ENCODE results near the gene CCNK. TPM values are rescaled to one million over a fixed set of nuclear protein-coding genes. Genes with fewer than 3 reads are reported as not detected.
A peak's percentile ranks its signal among the peaks of the same experiment; 100 is the strongest.

Gene CCNK
- total and polyA plus RNA-seq, 5 donors from 2014 or later, result 8.8 to 139 (median 22.3) TPM

DNA sequence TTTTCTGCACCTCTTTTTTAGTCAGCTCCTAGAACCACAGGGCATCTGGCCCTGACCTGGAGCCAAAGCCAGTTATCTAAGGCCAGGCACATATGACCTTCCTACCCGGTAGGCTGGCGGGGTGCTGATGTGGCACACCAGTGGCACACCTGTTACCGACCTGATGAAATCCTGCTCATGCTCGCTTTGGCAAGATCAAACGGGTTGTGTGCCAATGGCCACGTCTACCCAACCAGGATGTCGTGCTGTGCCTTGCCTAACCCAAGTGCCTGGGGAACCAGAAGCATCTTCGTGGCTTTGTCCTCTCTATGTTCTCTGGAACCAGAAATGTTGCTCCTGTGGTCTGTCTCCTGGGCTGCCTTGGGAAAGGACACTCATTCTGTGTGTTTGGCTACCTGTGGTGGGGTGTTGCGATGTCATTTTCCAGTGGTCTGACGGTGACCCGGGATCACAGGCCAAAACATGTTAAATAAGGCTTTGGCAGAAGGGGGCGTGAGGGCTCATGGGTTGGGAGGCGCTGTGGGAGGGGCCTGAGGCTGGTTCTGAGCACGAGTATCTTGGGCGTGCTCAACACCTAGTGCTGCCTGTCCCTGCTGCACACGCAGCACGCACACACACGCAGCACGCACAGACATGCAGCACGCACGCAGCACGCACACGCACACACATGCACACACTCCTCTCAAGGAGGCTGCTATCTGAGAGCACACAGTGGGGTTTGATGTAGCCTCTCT lies 27.9 kb downstream of the CCNK start:
- no peaks in the 10 kb centered on the region for H3K9me3 Mint-ChIP-seq
- DNase-seq (no peak), ATAC-seq (ENCODE audit: low read depth in 2 of 2) (no peak)
- H3K27ac Mint-ChIP-seq, result peak overlapping the region in 2 of 3 donors; percentile 41 to 59
- H3K27me3 Mint-ChIP-seq, result no peaks in the 10 kb centered on the region
- Histone ChIP-seq H3K9me3 (ENCODE audit: control insufficient read depth in 2 of 2, low read length in 2 of 2) (no peaks in the 10 kb centered on the region), H3K36me3 (ENCODE audit: control insufficient read depth, insufficient read depth, low read length) (peaks cover 67% of the 10 kb centered on the region), H3K27me3 (ENCODE audit: control insufficient read depth, insufficient read depth, low read length) (no peaks in the 10 kb centered on the region), H3K4me3 (ENCODE audit: low read depth, low read length) (no peak overlapping the region), H3K27ac (ENCODE audit: insufficient read depth, low read length, poor library complexity, severe bottlenecking) (no peak overlapping the region), H3K4me1 (ENCODE audit: control insufficient read depth, insufficient read depth, low read length, poor library complexity, severe bottlenecking) (no peaks in the 10 kb centered on the region)
- no peak overlapping the region for H3K4me3 Mint-ChIP-seq
- peaks cover 46% of the 10 kb centered on the region for H3K36me3 Mint-ChIP-seq
- peaks cover 0 to 2% (median 0%) of the 10 kb centered on the region in 4 donors for H3K4me1 Mint-ChIP-seq

DNA sequence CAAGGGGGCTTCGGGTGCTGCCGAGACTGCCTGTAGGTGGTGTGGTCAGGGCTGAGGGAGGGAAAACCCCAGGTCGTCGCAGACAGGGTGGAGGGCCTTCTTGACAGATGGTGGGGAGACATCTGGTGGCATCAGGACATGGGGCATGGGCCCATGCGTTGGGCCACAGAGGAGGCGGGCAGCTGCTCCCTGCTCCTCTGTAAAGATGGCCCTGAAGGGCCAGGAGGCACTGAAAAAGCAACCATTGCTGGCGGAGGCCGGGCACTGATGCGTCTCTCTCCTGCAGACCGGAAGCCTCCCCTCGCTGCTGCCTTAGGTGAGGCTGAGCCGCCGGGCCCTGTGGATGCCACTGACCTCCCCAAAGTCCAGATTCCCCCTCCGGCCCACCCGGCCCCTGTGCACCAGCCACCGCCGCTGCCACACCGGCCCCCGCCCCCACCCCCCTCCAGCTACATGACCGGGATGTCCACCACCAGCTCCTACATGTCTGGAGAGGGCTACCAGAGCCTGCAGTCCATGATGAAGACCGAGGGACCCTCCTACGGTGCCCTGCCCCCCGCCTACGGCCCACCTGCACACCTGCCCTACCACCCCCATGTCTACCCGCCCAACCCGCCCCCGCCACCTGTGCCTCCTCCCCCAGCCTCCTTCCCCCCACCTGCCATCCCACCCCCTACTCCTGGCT lies 28.8 kb downstream of the CCNK start:
- peaks cover 37% of the 10 kb centered on the region for H3K36me3 Mint-ChIP-seq
- Histone ChIP-seq H3K36me3 (ENCODE audit: control insufficient read depth, insufficient read depth, low read length) (peaks cover 58% of the 10 kb centered on the region), H3K4me1 (ENCODE audit: control insufficient read depth, insufficient read depth, low read length, poor library complexity, severe bottlenecking) (no peaks in the 10 kb centered on the region), H3K4me3 (ENCODE audit: low read depth, low read length) (no peak overlapping the region), H3K27ac (ENCODE audit: insufficient read depth, low read length, poor library complexity, severe bottlenecking) (no peak overlapping the region), H3K27me3 (ENCODE audit: control insufficient read depth, insufficient read depth, low read length) (no peaks in the 10 kb centered on the region), H3K9me3 (ENCODE audit: control insufficient read depth in 2 of 2, low read length in 2 of 2) (no peaks in the 10 kb centered on the region)
- H3K4me1 Mint-ChIP-seq, result peaks cover 0 to 2% (median 0%) of the 10 kb centered on the region in 4 donors
- no peaks in the 10 kb centered on the region for H3K9me3 Mint-ChIP-seq
- H3K27ac Mint-ChIP-seq, result no peak overlapping the region
- ATAC-seq (ENCODE audit: low read depth in 2 of 2), result no peak
- no peaks in the 10 kb centered on the region for H3K27me3 Mint-ChIP-seq
- H3K4me3 Mint-ChIP-seq, result no peak overlapping the region
- no peak for DNase-seq

DNA sequence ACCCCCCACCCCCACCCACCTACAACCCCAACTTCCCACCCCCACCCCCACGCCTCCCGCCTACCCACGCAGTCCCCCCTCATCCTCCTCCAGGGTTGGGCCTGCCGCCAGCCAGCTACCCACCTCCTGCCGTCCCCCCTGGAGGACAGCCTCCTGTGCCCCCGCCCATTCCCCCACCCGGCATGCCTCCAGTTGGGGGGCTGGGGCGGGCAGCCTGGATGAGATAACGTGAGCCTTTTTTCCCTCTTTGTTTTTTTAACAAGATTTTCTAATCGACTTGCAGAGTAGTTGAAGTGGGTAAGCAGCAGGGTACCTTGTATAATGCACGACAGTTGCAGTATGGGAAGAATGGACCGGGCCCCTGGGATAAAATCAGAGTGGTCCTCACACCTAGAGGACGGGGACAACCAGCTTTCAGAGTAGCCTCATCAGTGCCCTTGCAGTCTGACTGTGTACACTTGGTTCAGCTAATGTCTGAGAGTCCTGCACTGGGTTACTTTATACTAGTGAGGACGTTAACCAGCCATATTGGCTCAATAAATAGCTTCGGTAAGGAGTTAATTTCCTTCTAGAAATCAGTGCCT lies 29.4 kb downstream of the CCNK start:
- Histone ChIP-seq H3K4me3 (ENCODE audit: low read depth, low read length) (no peak overlapping the region), H3K27me3 (ENCODE audit: control insufficient read depth, insufficient read depth, low read length) (no peaks in the 10 kb centered on the region), H3K4me1 (ENCODE audit: control insufficient read depth, insufficient read depth, low read length, poor library complexity, severe bottlenecking) (no peaks in the 10 kb centered on the region), H3K36me3 (ENCODE audit: control insufficient read depth, insufficient read depth, low read length) (peaks cover 51% of the 10 kb centered on the region), H3K9me3 (ENCODE audit: control insufficient read depth in 2 of 2, low read length in 2 of 2) (no peaks in the 10 kb centered on the region), H3K27ac (ENCODE audit: insufficient read depth, low read length, poor library complexity, severe bottlenecking) (no peak overlapping the region)
- no peaks in the 10 kb centered on the region for H3K27me3 Mint-ChIP-seq
- ATAC-seq (ENCODE audit: low read depth in 2 of 2) (no peak), DNase-seq (no peak)
- no peak overlapping the region for H3K4me3 Mint-ChIP-seq
- no peaks in the 10 kb centered on the region for H3K9me3 Mint-ChIP-seq
- H3K4me1 Mint-ChIP-seq, result peaks cover 0 to 2% (median 0%) of the 10 kb centered on the region in 4 donors
- H3K27ac Mint-ChIP-seq, result no peak overlapping the region
- peaks cover 31% of the 10 kb centered on the region for H3K36me3 Mint-ChIP-seq

DNA sequence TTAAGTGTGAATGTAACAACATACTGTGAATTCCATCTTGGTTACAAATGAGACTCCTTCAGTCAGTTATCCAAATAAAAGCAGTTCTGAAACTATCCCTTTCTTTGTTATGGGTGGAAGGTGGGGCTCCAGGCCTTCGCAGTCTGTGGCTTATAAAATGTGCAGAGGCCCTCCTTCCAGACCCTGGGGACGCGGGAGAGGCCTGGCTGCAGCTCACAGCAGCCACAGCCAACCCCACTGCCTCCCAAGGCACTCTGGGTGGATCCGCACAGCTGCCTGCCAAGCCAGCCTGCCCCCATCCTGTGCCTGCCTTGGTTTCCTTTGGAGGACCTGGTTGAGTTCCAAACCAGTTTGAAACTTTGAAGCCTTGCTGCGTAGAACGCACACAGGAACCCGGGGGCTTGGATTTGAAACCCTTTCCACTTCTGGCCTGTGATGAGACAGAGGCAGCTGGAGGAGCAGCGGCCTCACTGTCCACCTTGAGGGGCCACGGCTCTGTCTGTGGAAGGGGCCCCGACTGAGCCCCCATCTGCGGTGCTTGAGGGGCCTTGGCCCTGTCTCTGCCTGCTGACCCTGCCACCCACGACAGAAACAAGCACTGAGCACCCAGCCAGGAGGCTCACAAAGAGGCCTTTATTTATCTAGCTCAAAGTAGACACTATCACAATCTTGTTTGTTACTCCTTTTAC lies 30.4 kb downstream of the CCNK start:
- Histone ChIP-seq H3K4me3 (ENCODE audit: low read depth, low read length) (no peak overlapping the region), H3K4me1 (ENCODE audit: control insufficient read depth, insufficient read depth, low read length, poor library complexity, severe bottlenecking) (no peaks in the 10 kb centered on the region), H3K36me3 (ENCODE audit: control insufficient read depth, insufficient read depth, low read length) (peaks cover 42% of the 10 kb centered on the region), H3K27me3 (ENCODE audit: control insufficient read depth, insufficient read depth, low read length) (no peaks in the 10 kb centered on the region), H3K9me3 (ENCODE audit: control insufficient read depth in 2 of 2, low read length in 2 of 2) (no peaks in the 10 kb centered on the region), H3K27ac (ENCODE audit: insufficient read depth, low read length, poor library complexity, severe bottlenecking) (no peak overlapping the region)
- no peak overlapping the region for H3K27ac Mint-ChIP-seq
- H3K27me3 Mint-ChIP-seq, result no peaks in the 10 kb centered on the region
- ATAC-seq (ENCODE audit: low read depth in 2 of 2), result no peak
- H3K9me3 Mint-ChIP-seq, result no peaks in the 10 kb centered on the region
- H3K4me1 Mint-ChIP-seq, result peaks cover 0 to 2% (median 0%) of the 10 kb centered on the region in 4 donors
- no peak overlapping the region for H3K4me3 Mint-ChIP-seq
- no peak for DNase-seq
- H3K36me3 Mint-ChIP-seq, result peaks cover 22% of the 10 kb centered on the region

DNA sequence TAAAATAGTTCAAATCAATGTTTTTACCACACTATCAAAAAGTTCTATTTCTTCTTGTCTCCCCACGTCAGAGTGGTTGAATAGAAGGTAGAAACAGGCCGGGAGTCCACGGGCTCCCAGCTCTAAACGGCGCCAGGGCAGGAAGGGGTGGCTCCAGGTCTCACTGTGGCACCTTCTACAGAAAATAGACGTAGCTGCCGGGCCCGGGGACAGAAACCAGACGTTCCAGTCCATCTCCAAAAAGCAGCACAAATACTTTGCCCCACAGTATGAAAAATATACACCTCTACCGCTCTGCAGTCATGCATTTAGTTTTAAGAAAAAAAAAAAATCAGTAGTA lies 30.9 kb downstream of the CCNK start:
- no peak overlapping the region for H3K27ac Mint-ChIP-seq

DNA sequence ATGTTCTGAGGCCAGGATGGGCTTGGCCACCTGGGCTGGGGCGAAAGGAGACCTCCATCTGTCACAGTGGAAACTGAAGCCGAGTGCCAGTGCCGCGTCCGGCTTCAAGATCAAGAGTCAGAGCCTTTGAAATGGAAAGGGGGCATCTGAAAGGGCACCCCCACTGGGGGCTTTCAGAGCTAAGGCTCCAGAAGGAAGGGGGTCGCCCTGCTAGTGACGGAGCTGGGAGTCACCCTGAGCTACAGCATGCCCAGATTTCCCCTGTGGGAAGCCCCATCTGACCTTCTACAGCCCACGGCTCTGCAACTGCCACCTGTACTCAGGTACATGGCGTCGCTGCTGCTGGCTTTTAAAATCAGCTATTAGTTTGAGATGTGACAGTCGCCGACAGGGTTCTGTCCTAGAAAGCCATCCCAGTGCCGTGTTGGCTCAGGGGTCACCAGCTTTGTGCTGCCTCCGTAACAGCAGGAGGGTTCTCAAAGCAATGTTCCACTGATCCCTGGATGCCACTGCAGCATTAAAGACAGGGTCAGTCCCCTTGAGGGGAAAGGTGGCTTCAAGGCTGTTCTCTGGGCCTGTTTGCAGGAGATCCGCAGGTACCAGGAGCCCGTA lies 31.5 kb downstream of the CCNK start:
- H3K27ac Mint-ChIP-seq, result no peak overlapping the region
- no peak for DNase-seq

More for the DNA sequence above, 30.9 kb downstream of the CCNK start:
- peaks cover 37% of the 10 kb centered on the region for H3K36me3 ChIP-seq (ENCODE audit: control insufficient read depth, insufficient read depth, low read length)
- DNase-seq, result no peak
- H3K9me3 Mint-ChIP-seq, result no peaks in the 10 kb centered on the region
- ATAC-seq (ENCODE audit: low read depth in 2 of 2), result no peak
- H3K27me3 ChIP-seq (ENCODE audit: control insufficient read depth, insufficient read depth, low read length), result no peaks in the 10 kb centered on the region
- H3K27ac ChIP-seq (ENCODE audit: insufficient read depth, low read length, poor library complexity, severe bottlenecking), result no peak overlapping the region
- H3K36me3 Mint-ChIP-seq, result peaks cover 17% of the 10 kb centered on the region
- no peak overlapping the region for H3K4me3 ChIP-seq (ENCODE audit: low read depth, low read length)
- no peaks in the 10 kb centered on the region for H3K4me1 ChIP-seq (ENCODE audit: control insufficient read depth, insufficient read depth, low read length, poor library complexity, severe bottlenecking)
- peaks cover 0 to 2% (median 0%) of the 10 kb centered on the region in 4 donors for H3K4me1 Mint-ChIP-seq
- H3K9me3 ChIP-seq (ENCODE audit: control insufficient read depth in 2 of 2, low read length in 2 of 2), result no peaks in the 10 kb centered on the region
- no peaks in the 10 kb centered on the region for H3K27me3 Mint-ChIP-seq
- no peak overlapping the region for H3K4me3 Mint-ChIP-seq

DNA sequence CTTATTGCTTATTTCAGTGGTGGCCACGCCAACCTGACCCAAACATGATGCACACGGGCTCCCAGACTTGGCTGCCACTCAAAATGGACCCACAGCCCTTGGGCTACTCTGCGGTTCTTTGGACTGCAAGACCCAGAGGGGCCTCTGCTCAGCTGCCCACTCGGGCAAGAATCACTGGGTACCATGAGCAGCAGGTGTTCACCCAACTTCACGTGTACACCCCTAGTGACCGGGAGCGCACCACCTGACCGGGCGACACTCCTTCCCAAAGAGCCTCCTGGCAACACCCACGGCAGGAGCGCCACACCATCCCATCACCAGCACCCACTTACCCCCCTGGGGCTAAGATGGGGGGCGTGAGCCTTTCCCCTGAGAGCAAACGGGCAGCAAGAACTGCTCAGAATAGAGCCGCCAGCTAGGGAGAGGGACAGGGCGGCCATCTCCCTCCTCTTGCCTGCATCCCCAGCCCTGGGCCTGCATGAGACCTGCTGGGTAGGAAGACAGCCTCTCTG lies 32.0 kb downstream of the CCNK start:
- DNase-seq (peak in 1 of 3 donors; percentile 1), ATAC-seq (ENCODE audit: low read depth in 2 of 2) (no peak)
- Histone ChIP-seq H3K4me3 (ENCODE audit: low read depth, low read length) (no peak overlapping the region), H3K36me3 (ENCODE audit: control insufficient read depth, insufficient read depth, low read length) (peaks cover 26% of the 10 kb centered on the region), H3K4me1 (ENCODE audit: control insufficient read depth, insufficient read depth, low read length, poor library complexity, severe bottlenecking) (no peaks in the 10 kb centered on the region), H3K9me3 (ENCODE audit: control insufficient read depth in 2 of 2, low read length in 2 of 2) (no peaks in the 10 kb centered on the region), H3K27ac (ENCODE audit: insufficient read depth, low read length, poor library complexity, severe bottlenecking) (no peak overlapping the region), H3K27me3 (ENCODE audit: control insufficient read depth, insufficient read depth, low read length) (no peaks in the 10 kb centered on the region)
- H3K4me1 Mint-ChIP-seq, result peaks cover 0 to 2% (median 0%) of the 10 kb centered on the region in 4 donors
- H3K27ac Mint-ChIP-seq, result no peak overlapping the region
- no peaks in the 10 kb centered on the region for H3K9me3 Mint-ChIP-seq
- H3K36me3 Mint-ChIP-seq, result peaks cover 10% of the 10 kb centered on the region
- no peak overlapping the region for H3K4me3 Mint-ChIP-seq
- H3K27me3 Mint-ChIP-seq, result no peaks in the 10 kb centered on the region

More for the DNA sequence above, 31.5 kb downstream of the CCNK start:
- no peak for ATAC-seq (ENCODE audit: low read depth in 2 of 2)
- no peaks in the 10 kb centered on the region for H3K27me3 Mint-ChIP-seq
- no peaks in the 10 kb centered on the region for H3K9me3 Mint-ChIP-seq
- no peaks in the 10 kb centered on the region for H3K27me3 ChIP-seq (ENCODE audit: control insufficient read depth, insufficient read depth, low read length)
- no peak overlapping the region for H3K27ac ChIP-seq (ENCODE audit: insufficient read depth, low read length, poor library complexity, severe bottlenecking)
- H3K36me3 Mint-ChIP-seq, result peaks cover 14% of the 10 kb centered on the region
- H3K4me1 ChIP-seq (ENCODE audit: control insufficient read depth, insufficient read depth, low read length, poor library complexity, severe bottlenecking), result no peaks in the 10 kb centered on the region
- no peak overlapping the region for H3K4me3 ChIP-seq (ENCODE audit: low read depth, low read length)
- H3K36me3 ChIP-seq (ENCODE audit: control insufficient read depth, insufficient read depth, low read length), result peaks cover 31% of the 10 kb centered on the region
- peaks cover 0 to 2% (median 0%) of the 10 kb centered on the region in 4 donors for H3K4me1 Mint-ChIP-seq
- no peaks in the 10 kb centered on the region for H3K9me3 ChIP-seq (ENCODE audit: control insufficient read depth in 2 of 2, low read length in 2 of 2)
- H3K4me3 Mint-ChIP-seq, result no peak overlapping the region

Measured in CD4-positive, CD25-positive, alpha-beta regulatory T cell (primary cell).